NB4 (cell line): ENCODE data around the gene CRB3.

Experiments
- DNase-seq: peaks from one replicate; pipeline ENCODE4 v3.0.0; 2010; ENCODE audit warnings: low read depth
- H3K4me3 ChIP-seq: one replicate; pipeline ENCODE4 v1.5.1; 2011; ENCODE audit warnings: mild to moderate bottlenecking, low read depth, low read length, moderate library complexity
- MYC ChIP-seq: IDR thresholded peaks from 2 replicates; pipeline ENCODE4 v1.6.1; 2011; ENCODE audit warnings: low read depth, low read length
- POLR2A ChIP-seq: IDR thresholded peaks from 2 replicates; pipeline ENCODE4 v1.6.1; 2011; ENCODE audit warnings: mild to moderate bottlenecking; ENCODE audit not compliant: insufficient read length; ENCODE audit errors: extremely low read depth
- TF ChIP-seq, protein P1 (sequence below): IDR thresholded peaks from 2 replicates; pipeline ENCODE4 v1.6.1; 2011; ENCODE audit warnings: low read depth, low read length
- TF ChIP-seq, protein P2 (sequence below): IDR thresholded peaks from one replicate; pipeline ENCODE4 v1.5.1; 2012; ENCODE audit warnings: low read depth, low read length

CRB3 gene

DNA sequence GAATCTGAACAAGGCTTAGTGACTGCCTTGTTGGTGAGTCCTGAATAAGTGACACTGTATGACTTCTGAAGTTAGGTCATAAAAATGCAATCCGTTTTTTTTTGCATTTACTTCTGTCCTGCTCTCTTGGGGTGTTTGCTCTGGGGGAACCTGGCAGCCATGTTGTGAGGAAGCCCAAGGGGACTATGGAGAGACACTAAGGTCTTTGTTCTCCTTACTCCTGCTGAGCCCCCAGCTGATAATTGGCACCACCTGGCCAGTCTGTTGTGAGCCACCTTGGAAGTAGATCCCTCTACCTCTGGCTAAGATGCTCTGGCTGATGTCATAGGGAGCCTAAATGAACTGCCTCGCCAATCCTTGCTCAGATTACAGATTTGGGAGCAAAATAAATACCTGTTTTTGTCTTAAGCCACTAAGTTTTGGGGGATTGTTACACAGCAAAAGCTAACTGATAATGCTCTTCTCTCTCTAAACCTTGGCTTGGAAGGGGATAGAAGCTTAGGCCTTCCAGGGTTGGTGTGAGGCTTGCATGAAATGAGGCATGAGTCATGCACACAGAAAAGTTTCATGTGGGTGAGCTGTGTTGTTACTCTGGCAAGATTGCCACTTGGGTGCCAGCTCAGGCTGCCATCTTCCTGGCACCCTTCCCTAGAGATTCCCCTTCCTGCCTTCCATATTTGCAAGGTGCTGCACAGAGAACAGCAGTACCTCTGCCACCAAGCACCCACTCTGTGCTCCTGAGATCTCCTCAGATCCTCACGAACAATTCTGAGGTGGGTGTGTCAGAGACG lies 27.9 kb downstream of the CRB3 start:
- TF ChIP-seq POLR2A (no peak), MYC (no peak)
- TF ChIP-seq, protein P1, sequence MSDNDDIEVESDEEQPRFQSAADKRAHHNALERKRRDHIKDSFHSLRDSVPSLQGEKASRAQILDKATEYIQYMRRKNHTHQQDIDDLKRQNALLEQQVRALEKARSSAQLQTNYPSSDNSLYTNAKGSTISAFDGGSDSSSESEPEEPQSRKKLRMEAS: no peak
- TF ChIP-seq, protein P2, sequence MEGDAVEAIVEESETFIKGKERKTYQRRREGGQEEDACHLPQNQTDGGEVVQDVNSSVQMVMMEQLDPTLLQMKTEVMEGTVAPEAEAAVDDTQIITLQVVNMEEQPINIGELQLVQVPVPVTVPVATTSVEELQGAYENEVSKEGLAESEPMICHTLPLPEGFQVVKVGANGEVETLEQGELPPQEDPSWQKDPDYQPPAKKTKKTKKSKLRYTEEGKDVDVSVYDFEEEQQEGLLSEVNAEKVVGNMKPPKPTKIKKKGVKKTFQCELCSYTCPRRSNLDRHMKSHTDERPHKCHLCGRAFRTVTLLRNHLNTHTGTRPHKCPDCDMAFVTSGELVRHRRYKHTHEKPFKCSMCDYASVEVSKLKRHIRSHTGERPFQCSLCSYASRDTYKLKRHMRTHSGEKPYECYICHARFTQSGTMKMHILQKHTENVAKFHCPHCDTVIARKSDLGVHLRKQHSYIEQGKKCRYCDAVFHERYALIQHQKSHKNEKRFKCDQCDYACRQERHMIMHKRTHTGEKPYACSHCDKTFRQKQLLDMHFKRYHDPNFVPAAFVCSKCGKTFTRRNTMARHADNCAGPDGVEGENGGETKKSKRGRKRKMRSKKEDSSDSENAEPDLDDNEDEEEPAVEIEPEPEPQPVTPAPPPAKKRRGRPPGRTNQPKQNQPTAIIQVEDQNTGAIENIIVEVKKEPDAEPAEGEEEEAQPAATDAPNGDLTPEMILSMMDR: no peak
- DNase-seq: no peak
- no peak overlapping the region for H3K4me3 ChIP-seq

DNA sequence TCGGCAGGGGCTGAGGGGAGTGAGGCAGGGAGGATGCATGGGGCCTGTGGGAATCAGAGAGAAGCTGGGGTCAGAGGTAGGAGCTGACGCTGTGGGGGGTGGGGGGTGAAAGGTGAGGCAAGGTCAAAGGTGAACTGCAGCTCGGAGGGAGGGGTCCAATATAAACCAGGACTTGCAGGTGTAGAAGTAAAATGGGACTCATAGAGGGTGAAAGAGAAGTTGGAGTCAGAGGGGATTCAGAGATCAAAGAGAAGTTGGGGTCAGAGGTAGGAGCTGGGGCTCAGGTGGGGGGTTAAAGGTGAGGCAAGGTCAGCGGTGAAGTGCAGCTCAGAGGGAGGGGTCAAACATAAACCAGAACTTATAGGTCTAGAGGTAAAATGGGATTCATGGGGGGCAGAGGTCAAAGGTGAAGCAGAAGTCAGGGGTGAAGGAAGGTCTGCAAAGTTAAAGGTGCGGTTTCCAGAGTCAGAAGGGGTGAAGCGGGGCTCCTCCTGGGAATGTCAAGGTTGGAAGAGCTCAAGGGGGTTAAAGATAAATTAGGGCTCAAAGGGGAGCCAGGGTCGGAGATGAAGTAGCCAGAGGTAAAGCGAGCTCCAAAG lies 30.5 kb downstream of the CRB3 start:
- DNase-seq: no peak
- TF ChIP-seq MYC: no peak
- TF ChIP-seq, protein P2: no peak
- TF ChIP-seq, protein P1: no peak
- no peak for TF ChIP-seq POLR2A
- no peak overlapping the region for H3K4me3 ChIP-seq

DNA sequence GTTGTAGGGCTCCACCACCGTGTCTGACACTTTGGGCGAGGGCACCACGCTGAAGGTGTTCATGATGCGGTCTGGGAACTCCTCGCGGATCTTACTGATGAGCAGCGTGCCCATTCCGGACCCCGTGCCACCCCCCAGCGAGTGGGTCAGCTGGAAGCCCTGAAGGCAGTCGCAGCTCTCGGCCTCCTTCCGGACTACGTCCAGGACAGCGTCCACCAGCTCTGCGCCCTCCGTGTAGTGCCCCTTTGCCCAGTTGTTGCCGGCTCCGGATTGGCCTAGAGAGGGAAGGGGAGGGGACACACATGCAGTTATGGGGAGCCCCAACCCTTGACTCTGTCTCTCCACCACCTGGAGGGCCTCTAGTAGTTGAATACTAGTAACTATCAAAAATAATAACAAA lies 31.9 kb downstream of the CRB3 start:
- DNase-seq: no peak
- no peak overlapping the region for H3K4me3 ChIP-seq
- TF ChIP-seq, protein P2: no peak
- no peak for TF ChIP-seq MYC
- TF ChIP-seq, protein P1: no peak
- no peak for TF ChIP-seq POLR2A

- TF ChIP-seq MYC: no peak
- TF ChIP-seq, protein P2: no peak
- TF ChIP-seq POLR2A: no peak
- TF ChIP-seq, protein P1: no peak
- peak; percentile 79 for DNase-seq
- no peak overlapping the region for H3K4me3 ChIP-seq
Measured at GRCh38 chr19:6498294-6499036, 34.4 kb downstream of the CRB3 start.

- TF ChIP-seq MYC: no peak
- TF ChIP-seq, protein P1: no peak
- TF ChIP-seq POLR2A: no peak
- TF ChIP-seq, protein P2: no peak
- DNase-seq: no peak
- H3K4me3 ChIP-seq: no peak overlapping the region
Measured at GRCh38 chr19:6499052-6499790, 35.1 kb downstream of the CRB3 start.
